ENCODE results near the gene ANKRD44.
"Not testable (repeated sequence)": the region's sequence is repeated elsewhere in the genome, so short reads cannot be mapped to it uniquely, and the experiment has no call there.

The ANKRD44 gene

DNA sequence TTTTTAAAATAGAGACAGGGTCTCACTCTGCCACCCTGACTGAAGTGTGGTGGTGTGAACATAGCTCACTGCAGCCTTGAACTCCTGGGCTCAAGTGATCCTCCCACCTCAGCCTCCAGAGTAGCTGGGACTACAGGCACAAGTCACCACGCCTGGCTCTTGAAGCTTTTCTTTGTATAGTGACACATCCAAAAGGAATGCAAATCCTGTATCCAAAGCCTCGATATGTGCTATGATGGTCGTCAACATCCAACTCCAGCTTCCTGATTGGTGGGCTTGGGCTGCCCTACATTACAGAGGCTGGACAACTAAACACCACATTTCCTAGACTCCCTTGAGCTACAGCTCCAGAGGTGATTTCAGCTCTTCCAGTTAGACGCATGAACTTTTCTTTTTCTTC is 282.4 kb downstream of the ANKRD44 start:
- DNase-seq (ENCODE audit: low spot score) = no peak

DNA sequence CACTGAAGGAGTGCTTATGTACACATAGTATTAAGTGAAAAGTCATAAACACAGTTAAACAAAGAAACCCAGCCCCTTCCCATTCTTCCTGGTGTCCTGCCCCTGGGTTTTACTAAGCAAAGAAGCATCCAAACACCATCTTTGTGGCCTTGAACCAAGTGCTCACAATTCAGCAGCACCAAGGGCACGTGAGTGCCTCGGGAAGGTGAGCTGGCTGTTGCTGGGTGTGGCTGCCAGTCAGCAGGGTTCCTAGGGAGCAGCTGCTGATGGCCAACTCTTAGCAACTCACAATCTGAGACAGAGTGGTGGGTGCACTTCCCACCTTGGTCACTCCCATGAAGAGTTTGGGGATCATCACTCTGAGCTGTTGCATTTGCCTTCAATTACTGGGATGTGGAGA is 286.4 kb downstream of the ANKRD44 start:
- no peak for DNase-seq (ENCODE audit: low spot score)

DNA sequence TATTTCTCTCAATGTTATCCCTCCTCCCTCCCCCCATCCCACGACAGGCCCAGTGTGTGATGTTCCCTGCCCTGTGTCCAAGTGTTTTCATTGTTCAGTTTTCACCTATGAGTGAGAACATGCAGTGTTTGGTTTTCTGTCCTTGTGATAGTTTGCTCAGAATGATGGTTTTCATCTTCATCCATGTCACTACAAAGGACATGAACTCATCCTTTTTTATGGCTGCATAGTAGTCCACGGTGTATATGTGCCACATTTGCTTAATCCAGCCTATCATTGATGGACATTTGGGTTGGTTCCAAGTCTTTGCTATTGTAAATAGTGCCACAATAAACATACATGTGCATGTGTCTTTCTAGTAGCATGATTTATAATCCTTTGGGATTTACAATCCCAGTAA is 289.7 kb downstream of the ANKRD44 start:
- DNase-seq (ENCODE audit: low spot score) = not testable (repeated sequence)

DNA sequence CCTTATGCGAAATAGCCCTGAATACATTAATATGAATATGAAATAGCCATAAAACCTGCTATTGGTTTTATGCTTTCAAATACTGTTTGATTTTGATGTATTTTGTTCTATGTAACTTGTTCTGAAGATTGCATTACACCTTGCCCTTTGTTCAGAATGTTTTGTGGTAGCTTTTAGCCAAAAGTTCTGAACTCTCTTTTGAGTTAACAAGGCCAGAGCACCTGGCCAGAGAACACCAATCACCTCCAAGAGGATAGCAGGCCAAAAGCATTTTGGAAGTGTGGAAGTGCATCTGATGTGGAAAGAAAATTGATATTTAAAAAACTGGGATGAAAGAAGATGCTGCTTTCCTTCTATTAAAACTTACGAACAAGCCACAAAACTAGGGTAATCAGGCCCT is 297.5 kb downstream of the ANKRD44 start:
- DNase-seq (ENCODE audit: low spot score) = no peak

- peak; percentile 89 for DNase-seq (ENCODE audit: low spot score)
These were observed 298.6 kb downstream of the ANKRD44 start for GRCh38 chr2:197011801-197012641.

DNA sequence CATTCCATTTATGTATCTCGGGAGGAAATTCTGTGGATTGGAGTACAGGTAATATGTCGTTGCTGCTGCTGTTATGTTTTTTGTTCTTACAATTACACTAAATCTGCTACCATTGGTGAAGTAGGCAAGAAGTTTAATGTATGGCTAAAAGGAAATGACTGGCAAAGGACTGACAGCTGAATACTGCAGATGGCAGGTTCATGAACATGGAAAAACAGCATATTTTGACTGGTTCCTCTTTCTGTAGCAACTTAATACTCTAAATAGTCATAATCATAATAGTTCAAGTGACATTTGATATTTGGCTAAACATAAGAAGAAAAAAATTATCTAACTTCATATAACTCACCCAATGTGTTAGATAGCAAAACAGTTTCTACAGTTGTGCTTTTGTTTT is 299.6 kb downstream of the ANKRD44 start:
- no peak for DNase-seq (ENCODE audit: low spot score)

DNA sequence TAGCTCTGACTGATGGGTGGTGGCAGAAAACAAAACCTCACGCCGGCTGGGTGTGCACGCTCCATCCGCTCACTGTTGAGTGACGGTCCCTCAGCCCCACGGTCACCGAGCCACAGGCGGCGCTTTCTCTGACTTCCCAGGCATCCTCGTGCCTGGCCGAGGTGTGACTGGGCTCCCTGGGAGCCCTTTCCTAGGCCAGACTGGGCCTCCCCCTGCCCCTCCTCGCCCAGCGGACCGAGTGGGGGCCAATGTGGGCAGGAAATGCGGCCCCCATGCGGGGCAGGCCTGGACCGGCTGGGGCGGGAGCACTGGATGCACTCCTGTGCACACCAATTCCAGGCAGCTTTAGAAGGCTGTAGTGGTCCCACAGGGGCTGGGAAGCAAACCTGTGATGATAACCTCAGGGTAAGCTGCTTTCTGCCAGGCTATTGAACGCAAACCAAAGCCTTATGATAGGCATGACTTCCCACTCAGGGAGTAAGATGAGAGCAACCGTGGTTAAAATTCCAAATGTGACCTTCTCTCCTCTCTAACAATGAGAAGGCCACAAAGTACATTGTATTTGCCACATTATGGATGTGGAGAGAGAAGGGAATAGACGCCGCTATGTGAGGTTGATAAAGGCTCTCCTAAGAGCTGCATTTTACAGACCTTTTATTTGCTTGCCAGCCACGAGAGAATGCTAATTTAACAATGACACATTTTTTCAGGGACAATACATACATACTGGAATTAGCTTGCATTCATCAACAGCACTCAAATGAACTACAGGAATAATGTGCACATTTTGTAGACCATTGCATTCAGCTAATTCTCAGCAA is 300.2 kb downstream of the ANKRD44 start:
- no peak for DNase-seq (ENCODE audit: low spot score)

DNA sequence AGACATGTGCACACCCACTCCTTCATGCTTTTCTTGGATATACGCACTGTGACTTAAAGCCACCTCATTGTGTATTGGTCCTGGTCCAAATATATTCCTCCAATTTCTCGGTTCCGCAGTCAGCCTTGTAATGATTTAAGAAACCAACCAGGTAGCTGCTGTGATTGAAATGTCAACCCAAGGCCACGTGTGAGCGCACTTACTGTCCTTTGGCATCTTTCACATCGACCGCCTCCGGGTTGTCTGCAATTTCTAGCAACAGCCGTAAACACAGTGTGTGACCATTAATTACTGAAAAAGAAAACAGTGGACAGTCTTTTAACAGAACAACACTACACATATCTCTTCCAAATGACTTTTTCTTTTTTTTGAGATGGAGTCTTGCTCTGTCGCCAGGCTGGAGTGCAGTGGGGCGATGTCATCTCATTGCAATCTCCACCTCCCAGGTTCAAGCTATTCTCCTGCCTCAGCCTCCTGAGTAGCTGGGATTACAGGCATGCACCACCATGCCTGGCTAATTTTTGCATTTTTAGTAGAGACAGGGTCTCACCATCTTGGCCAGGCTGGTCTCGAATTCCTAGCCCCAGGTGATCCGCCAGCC is 301.7 kb downstream of the ANKRD44 start:
- DNase-seq (ENCODE audit: low spot score) = not testable (repeated sequence)

GRCh38 chr2:197007716-197008628 is 302.6 kb downstream of the ANKRD44 start:
- DNase-seq (ENCODE audit: low spot score) = no peak

DNA sequence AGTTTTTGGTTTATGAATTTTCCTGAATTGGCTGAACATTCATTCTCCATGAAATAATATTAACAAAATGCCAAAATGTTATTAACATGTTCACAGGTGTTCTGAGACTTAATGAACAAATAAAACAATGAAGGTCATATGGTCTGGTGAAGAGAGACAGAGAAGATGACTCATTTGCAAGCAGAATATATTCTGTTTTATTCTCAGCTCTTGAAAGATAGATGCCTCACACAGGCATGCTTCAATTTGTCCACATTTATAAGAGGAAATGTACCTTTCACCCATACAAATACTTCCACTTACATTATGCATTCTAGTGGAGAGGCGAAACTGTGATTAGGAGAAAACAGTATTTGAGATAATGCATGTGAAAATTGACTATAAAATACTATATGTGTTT is 308.7 kb downstream of the ANKRD44 start:
- no peak for DNase-seq (ENCODE audit: low spot score)

- no peak for DNase-seq (ENCODE audit: low spot score)
These were observed 314.7 kb downstream of the ANKRD44 start for GRCh38 chr2:196995757-196996314.

DNA sequence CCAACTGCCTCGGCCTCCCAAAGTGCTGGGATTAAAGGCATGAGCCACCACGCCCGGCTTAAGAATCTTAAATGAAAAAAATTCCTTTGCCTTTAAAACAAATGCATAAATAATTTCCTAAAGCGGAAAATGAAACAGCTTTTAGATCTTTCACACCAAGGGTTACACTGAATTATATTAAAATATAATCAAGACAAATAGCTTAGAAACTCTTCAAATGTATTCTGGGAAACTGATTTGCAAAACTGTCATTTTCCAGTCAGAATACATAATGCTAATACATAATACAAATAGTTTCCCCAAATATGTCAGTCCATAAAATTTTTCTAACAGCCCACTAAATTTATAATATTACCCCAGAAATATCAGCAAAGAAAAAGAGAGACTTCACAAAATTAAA is 315.8 kb downstream of the ANKRD44 start:
- DNase-seq (ENCODE audit: low spot score) = no peak

GRCh38 chr2:196993617-196994016 is 317.0 kb downstream of the ANKRD44 start:
- no peak for DNase-seq (ENCODE audit: low spot score)

DNA sequence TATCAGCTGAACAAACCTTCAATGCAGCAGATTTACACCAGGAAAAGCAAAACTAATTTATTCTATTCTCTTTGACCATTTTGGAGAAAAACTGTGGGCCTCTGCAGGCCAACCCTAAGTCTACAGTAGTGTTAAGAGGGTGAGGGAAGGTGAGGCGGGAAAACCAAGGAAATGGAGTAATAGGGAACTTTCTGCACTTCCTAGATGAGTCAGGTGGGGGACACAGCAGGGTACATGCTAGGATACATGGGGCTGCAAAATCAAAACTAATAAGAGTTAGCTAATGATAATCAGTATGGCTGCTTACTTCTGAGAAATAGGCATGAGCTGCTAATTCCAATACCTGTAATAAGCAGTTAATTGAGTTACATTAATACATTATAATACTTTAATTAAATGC is 318.1 kb downstream of the ANKRD44 start:
- no peak for DNase-seq (ENCODE audit: low spot score)

DNA sequence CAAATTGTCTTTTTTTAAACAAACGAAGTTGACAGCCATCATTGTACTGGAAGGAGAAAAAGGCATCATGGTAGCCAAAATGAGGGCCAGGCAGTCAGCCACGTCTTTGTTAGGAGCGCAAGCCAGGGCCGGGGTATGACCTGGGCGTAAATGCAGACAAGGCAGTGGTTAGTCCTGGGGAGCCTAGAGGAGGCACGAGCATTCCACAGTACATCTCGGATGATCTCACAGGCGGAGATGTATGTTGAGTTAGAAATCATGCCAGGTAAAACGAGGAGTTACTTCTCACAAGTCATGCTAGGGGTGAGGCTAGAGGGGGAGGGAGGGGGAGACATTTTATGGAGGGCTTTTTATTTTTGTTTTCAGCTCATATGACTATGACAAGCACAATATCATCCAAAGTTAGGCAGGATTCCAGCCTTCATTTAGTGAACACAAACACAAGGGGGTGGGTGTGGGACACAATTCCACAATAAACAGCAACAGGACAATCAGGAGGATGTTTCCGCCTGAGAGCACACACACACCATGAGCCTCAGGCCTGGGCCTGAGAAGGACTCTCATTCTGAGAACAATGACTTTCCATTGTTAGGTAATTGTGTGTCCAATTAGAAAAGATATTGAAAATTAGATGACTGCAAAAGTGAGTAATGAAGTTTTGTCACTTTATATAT is 319.7 kb downstream of the ANKRD44 start:
- DNase-seq (ENCODE audit: low spot score) = peak; percentile 21

- DNase-seq (ENCODE audit: low spot score) = no peak
These were observed 320.5 kb downstream of the ANKRD44 start for GRCh38 chr2:196990092-196990491.

DNA sequence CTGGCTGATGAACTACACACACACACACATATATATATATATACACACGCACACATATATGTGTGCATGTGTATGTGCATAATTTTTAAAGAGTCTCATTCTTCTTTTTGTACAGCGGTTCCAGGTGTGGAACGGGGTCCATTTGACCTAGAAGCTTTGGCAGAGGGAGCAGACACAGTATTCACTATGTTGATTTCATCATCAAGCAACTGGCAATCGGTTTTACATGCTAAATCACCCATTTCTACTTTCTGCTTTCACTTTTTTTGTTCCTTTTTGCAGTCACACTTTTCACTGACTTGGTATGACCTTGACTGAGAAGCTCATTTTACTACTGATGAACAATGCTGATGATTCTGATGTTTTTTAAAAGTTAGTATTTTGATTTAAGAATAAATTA is 321.1 kb downstream of the ANKRD44 start:
- DNase-seq (ENCODE audit: low spot score) = no peak

GRCh38 chr2:196988639-196989038 is 321.9 kb downstream of the ANKRD44 start:
- no peak for DNase-seq (ENCODE audit: low spot score)

GRCh38 chr2:196987649-196988364 is 322.8 kb downstream of the ANKRD44 start:
- DNase-seq (ENCODE audit: low spot score) = peak; percentile 83

DNA sequence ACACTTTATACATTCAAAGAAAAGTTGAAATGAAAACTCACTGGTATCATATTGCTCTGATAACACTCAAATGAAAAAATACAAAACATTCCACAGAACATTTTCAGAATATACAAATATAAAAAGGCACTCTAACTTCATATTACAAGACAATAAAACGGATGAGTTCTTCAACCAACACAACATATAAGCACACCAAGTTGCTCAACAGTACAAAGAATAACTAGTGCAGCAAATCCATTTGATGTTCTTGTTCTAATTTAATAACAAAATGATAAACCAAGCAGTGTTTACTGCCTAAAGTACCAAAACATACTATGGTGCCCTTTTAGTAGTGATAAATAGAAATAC is 323.3 kb downstream of the ANKRD44 start:
- DNase-seq (ENCODE audit: low spot score) = no peak

Data from Ammon's horn (tissue), 1 donor.